MM.1S (cell line): ENCODE results near the gene GLIS2.

Experiments used
- DNase-seq: peaks from one replicate; pipeline ENCODE4 v3.0.0-alpha.2; 2015
- H2AFZ ChIP-seq: fragments of 300-600 bp; sonication (generic); 2 replicates; pipeline ENCODE4 v1.6.0; 2016; ENCODE audit warnings: antibody characterized with exemption, low read length
- H3F3A ChIP-seq: fragments of 300-600 bp; sonication (generic); 2 replicates; pipeline ENCODE4 v1.6.1; 2016; ENCODE audit warnings: mild to moderate bottlenecking, antibody characterized with exemption, low read length, moderate library complexity, mixed read lengths; ENCODE audit not compliant: insufficient read depth
- H3K27ac ChIP-seq: fragments of 300-600 bp; sonication (generic); 2 replicates; pipeline ENCODE4 v1.5.1; 2016; ENCODE audit warnings: mild to moderate bottlenecking, low read length
- H3K27me3 ChIP-seq: fragments of 300-600 bp; sonication (generic); replicated peaks from 2 replicates; pipeline ENCODE4 v1.6.0; 2016; ENCODE audit warnings: low read length; ENCODE audit not compliant: insufficient read depth
- H3K36me3 ChIP-seq: fragments of 300-600 bp; sonication (generic); replicated peaks from 2 replicates; pipeline ENCODE4 v1.6.1; 2016; ENCODE audit warnings: mild to moderate bottlenecking, low read length, mixed read lengths; ENCODE audit not compliant: insufficient read depth
- H3K4me1 ChIP-seq: fragments of 300-600 bp; sonication (generic); 2 replicates; pipeline ENCODE4 v1.6.1; 2016; ENCODE audit warnings: low read length, mixed read lengths
- H3K4me2 ChIP-seq: fragments of 300-600 bp; sonication (generic); 2 replicates; pipeline ENCODE4 v1.6.0; 2016; ENCODE audit warnings: low read depth, low read length
- H3K4me3 ChIP-seq: fragments of 300-600 bp; sonication (generic); 2 replicates; pipeline ENCODE4 v1.5.1; 2016; ENCODE audit warnings: low read length, mixed read lengths
- H3K79me2 ChIP-seq: fragments of 300-600 bp; sonication (generic); 2 replicates; pipeline ENCODE4 v1.6.1; 2016; ENCODE audit warnings: mixed run types, low read length, mixed read lengths
- H3K9ac ChIP-seq: fragments of 300-600 bp; sonication (generic); 2 replicates; pipeline ENCODE4 v1.6.1; 2016; ENCODE audit warnings: low read length, mixed read lengths
- H3K9me2 ChIP-seq: fragments of 300-600 bp; sonication (generic); replicated peaks from 2 replicates; pipeline ENCODE4 v1.6.1; 2016; ENCODE audit warnings: mild to moderate bottlenecking, low read length, mixed read lengths; ENCODE audit not compliant: insufficient read depth
- H3K9me3 ChIP-seq: fragments of 300-600 bp; sonication (generic); replicated peaks from 2 replicates; pipeline ENCODE4 v1.6.1; 2016; ENCODE audit warnings: mild to moderate bottlenecking, low read length, mixed read lengths; ENCODE audit not compliant: insufficient read depth
- H4K20me1 ChIP-seq: fragments of 300-600 bp; sonication (generic); 2 replicates; pipeline ENCODE4 v1.6.1; 2016; ENCODE audit warnings: mild to moderate bottlenecking, low read length, moderate library complexity, mixed read lengths; ENCODE audit not compliant: insufficient read depth
- CTCF ChIP-seq: fragments of 300-600 bp; sonication (generic); IDR thresholded peaks from 2 replicates; pipeline ENCODE4 v1.5.1; 2016; ENCODE audit warnings: antibody characterized with exemption, low read length, mixed read lengths
- EZH2 ChIP-seq: fragments of 300-600 bp; sonication (generic); optimal IDR thresholded peaks from 2 replicates; pipeline ENCODE3; 2017; ENCODE audit warnings: low read depth, mild to moderate bottlenecking, antibody characterized with exemption, low read length, mixed read lengths
- EZH2phosphoT487 ChIP-seq: fragments of 300-600 bp; sonication (generic); IDR thresholded peaks from 2 replicates; pipeline ENCODE4 v1.6.1; 2018; ENCODE audit warnings: antibody characterized with exemption, low read length

GLIS2 gene

DNA sequence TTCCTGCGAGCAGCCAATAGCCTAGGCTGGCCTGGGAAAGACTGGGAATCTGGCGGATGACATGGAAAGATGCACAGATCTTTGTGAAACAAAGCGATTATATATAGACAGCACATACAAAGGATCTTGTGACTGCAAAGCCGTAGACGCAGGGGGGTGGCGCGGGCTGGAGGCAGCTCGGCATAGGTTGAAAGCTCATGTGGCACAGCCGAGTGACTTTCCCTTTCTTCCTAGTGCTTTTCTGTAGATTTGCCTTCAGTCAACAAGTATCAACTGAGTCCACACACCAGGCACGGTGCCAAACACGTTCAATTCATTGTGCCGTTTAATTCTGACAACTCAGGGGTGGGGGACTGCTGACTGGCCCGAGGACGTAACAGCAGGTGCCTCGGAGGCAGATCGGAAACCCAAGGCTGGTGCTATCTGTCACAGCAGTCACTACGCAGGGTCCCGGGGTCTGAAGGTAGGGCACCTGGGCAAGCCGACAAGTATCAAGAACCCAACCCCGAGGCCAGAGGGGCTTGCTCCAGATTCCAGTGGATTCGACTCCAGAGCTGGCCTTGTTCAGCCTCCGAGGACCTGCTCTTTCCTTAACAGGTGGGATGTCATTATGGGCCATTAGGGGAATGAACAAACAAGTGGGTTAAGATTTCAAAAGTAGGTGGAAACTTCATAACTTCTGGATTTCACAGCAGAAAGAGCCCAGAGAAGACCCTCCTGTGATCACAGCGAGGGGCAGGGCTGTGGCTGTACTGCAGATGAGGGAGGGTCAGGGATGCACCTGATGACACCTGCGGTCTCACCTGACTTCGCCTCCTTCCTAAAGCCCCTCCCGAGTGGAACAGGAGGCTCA is 29.3 kb downstream of the GLIS2 start:
- Histone ChIP-seq H2AFZ (no peak overlapping the region), H3K79me2 (peaks cover 50% of the 10 kb centered on the region), H3F3A (peaks cover 12% of the 10 kb centered on the region), H3K9me2 (no peaks in the 10 kb centered on the region), H4K20me1 (no peaks in the 10 kb centered on the region; the same call in 1 of the 2 replicates), H3K4me1 (no peaks in the 10 kb centered on the region), H3K9ac (no peak overlapping the region), H3K36me3 (no peaks in the 10 kb centered on the region), H3K9me3 (no peaks in the 10 kb centered on the region), H3K27me3 (no peaks in the 10 kb centered on the region), H3K4me3 (no peak overlapping the region), H3K4me2 (no peak overlapping the region), H3K27ac (no peak overlapping the region)
- no peak for DNase-seq
- TF ChIP-seq CTCF = no peak
- no peak for TF ChIP-seq EZH2phosphoT487
- no peak for TF ChIP-seq EZH2

DNA sequence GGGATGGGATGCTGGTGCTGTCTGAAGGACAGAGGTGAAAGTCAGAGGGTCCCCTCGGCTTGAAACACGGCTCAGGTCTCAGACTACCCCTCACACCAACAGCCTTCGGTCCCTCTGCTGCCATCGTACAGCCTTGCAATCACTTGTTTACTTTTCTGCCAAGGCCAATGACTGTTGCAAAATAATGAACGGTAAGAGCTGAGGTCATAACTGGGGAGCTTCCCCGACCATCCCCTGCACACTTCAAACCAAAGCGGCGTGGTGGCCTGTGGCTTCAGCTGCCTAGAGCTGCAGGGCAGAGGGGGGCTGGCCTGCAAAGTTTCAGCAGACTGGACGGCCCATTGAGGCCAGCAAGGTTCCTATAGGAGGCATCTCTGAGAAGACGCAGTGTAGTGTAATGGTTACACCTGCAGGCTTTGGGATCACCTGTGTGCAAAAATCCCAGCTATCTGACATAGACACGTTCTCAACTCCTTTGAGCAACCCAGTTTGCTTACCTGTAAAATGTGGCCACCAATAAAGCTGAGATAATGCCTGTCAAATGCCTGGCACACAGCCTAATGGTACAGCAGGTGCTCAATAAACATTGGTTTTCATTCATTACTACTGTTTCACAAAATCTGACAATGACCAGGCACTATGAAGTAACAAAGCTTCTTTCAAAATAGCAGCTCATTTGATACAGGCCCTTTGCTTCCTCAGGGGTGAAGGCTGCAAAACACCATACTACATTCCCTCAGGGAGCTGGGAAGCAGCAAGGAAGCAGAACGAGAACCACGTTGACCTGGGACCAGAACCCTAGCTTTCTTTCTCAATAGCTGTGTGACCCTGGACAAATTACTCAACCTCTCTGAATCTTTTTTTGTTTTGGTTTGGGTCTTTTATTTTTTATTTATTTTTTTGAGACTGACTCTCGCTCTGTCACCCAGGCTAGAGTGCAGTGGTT is 30.2 kb downstream of the GLIS2 start:
- Histone ChIP-seq H3K4me2 (no peak overlapping the region), H3K9me2 (no peaks in the 10 kb centered on the region), H3K36me3 (no peaks in the 10 kb centered on the region), H3K79me2 (peaks cover 57% of the 10 kb centered on the region), H3K27ac (no peak overlapping the region), H3K4me3 (no peak overlapping the region), H2AFZ (no peak overlapping the region), H3K4me1 (no peaks in the 10 kb centered on the region), H3F3A (peaks cover 12% of the 10 kb centered on the region), H3K9ac (no peak overlapping the region), H4K20me1 (no peaks in the 10 kb centered on the region; the same call in 1 of the 2 replicates), H3K9me3 (no peaks in the 10 kb centered on the region), H3K27me3 (no peaks in the 10 kb centered on the region)
- DNase-seq = no peak
- no peak for TF ChIP-seq EZH2
- TF ChIP-seq CTCF = no peak
- no peak for TF ChIP-seq EZH2phosphoT487

GRCh38 chr16:4347010-4347409 is 31.1 kb downstream of the GLIS2 start:
- DNase-seq = no peak
- no peak overlapping the region for H3K4me3 ChIP-seq
- H2AFZ ChIP-seq = no peak overlapping the region
- H3K27me3 ChIP-seq = no peaks in the 10 kb centered on the region
- peaks cover 18% of the 10 kb centered on the region for H3F3A ChIP-seq
- no peaks in the 10 kb centered on the region for H3K36me3 ChIP-seq
- H3K27ac ChIP-seq = no peak overlapping the region
- H3K4me1 ChIP-seq = 0 out of 2 replicates have a peak, but pooled peaks cover 4% of the 10 kb centered on the region
- H3K9me3 ChIP-seq = no peaks in the 10 kb centered on the region
- peaks cover 57% of the 10 kb centered on the region for H3K79me2 ChIP-seq
- no peaks in the 10 kb centered on the region for H3K9me2 ChIP-seq
- H3K4me2 ChIP-seq = no peak overlapping the region
- TF ChIP-seq EZH2 (no peak), CTCF (no peak), EZH2phosphoT487 (no peak)
- H4K20me1 ChIP-seq = no peaks in the 10 kb centered on the region; the same call in 1 of the 2 replicates
- no peak overlapping the region for H3K9ac ChIP-seq
